PC-9 (cell line): Measurements from ENCODE around the gene MAGI1.

Source experiments
- CTCF ChIP-seq: fragments of 200-600 bp; sonication (generic); conservative IDR thresholded peaks from 2 replicates; pipeline ENCODE4 v1.6.1; 2017; ENCODE audit warnings: mixed run types, antibody characterized with exemption, mild to moderate bottlenecking, moderate library complexity
- EZH2 ChIP-seq: fragments of 200-600 bp; sonication (generic); IDR thresholded peaks from 2 replicates; pipeline ENCODE4 v1.8.0; 2017; ENCODE audit warnings: antibody characterized with exemption, low read depth

GRCh38 chr3:65816208-65816607, 222.5 kb downstream of the MAGI1 start:
- no peak for TF ChIP-seq CTCF
- TF ChIP-seq EZH2 = no peak
